Activated CD4-positive, CD25-positive, alpha-beta regulatory T cell treated with anti-CD3 and anti-CD28 coated beads, Interleukin-2, amount 50 U/mL, for 72 hours (primary cell): ENCODE data around the gene SH3BP1.
"Not testable (repeated sequence)": the region's sequence is repeated elsewhere in the genome, so short reads cannot be mapped to it uniquely, and the experiment has no call there.

Experiments
- DNase-seq: peaks from one replicate; pipeline ENCODE4 v3.0.0; 2021

Gene SH3BP1

GRCh38 chr22:37680191-37680851, 40.9 kb downstream of the SH3BP1 start:
- no peak for DNase-seq

- DNase-seq, result no peak
These were observed 41.5 kb downstream of the SH3BP1 start for GRCh38 chr22:37681001-37681424.

- DNase-seq, result peak; percentile 77
These were observed 42.1 kb downstream of the SH3BP1 start for GRCh38 chr22:37681556-37682049.

- DNase-seq, result no peak
These were observed 45.5 kb downstream of the SH3BP1 start for GRCh38 chr22:37684803-37685615.

GRCh38 chr22:37686002-37686982, 46.8 kb downstream of the SH3BP1 start, which contains the start of gene NOL12:
TSS of gene NOL12 (plus strand) at chr22:37686343. CDS start at chr22:37686393, 50 bp downstream.
- DNase-seq, result peak; percentile 78

- no peak for DNase-seq
These were observed 50.9 kb downstream of the SH3BP1 start for GRCh38 chr22:37690407-37690806.

GRCh38 chr22:37690901-37691504, 51.5 kb downstream of the SH3BP1 start:
- DNase-seq, result no peak

- no peak for DNase-seq
These were observed 53.3 kb downstream of the SH3BP1 start for GRCh38 chr22:37692627-37693285.

- not testable (repeated sequence) for DNase-seq
These were observed 54.7 kb downstream of the SH3BP1 start for GRCh38 chr22:37694131-37694530.

GRCh38 chr22:37696260-37696656, 56.8 kb downstream of the SH3BP1 start:
- DNase-seq, result not testable (repeated sequence)

GRCh38 chr22:37696657-37697537, 57.4 kb downstream of the SH3BP1 start, which contains the start of gene TRIOBP:
TSS of gene TRIOBP (plus strand) at chr22:37697048. CDS start at chr22:37701366, 4,318 bp downstream.
- DNase-seq, result peak; percentile 74

GRCh38 chr22:37697538-37697835, 58.0 kb downstream of the SH3BP1 start:
- no peak for DNase-seq

- DNase-seq, result no peak
These were observed 61.8 kb downstream of the SH3BP1 start for GRCh38 chr22:37701141-37701786.

- DNase-seq, result no peak
These were observed 64.4 kb downstream of the SH3BP1 start for GRCh38 chr22:37703906-37704305.

- DNase-seq, result no peak
These were observed 65.2 kb downstream of the SH3BP1 start for GRCh38 chr22:37704645-37705044.

- DNase-seq, result no peak
These were observed 65.7 kb downstream of the SH3BP1 start for GRCh38 chr22:37705205-37705604.
